Osteoblast (primary cell): ENCODE results near the gene OR2Z1. TPM values are rescaled to one million over a fixed set of nuclear protein-coding genes. Genes with fewer than 3 reads are reported as not detected.
A peak's percentile ranks its signal among the peaks of the same experiment; 100 is the strongest.

ENCODE experiments used
- DNase-seq: peaks from one replicate; pipeline ENCODE4 v3.0.0; 2011; ENCODE audit warnings: low spot score, mixed read lengths; ENCODE audit not compliant: insufficient read length; ENCODE audit errors: missing footprints
- H2AFZ ChIP-seq: 2 replicates; pipeline ENCODE4 v1.6.0; 2011; ENCODE audit warnings: mild to moderate bottlenecking, low read length
- H3K27ac ChIP-seq: 2 replicates; pipeline ENCODE4 v1.5.1; 2011; ENCODE audit warnings: mild to moderate bottlenecking, low read depth, low read length, moderate library complexity
- H3K27me3 ChIP-seq: 2 replicates; pipeline ENCODE4 v1.6.0; 2012; ENCODE audit warnings: mild to moderate bottlenecking, control low read depth, inconsistent platforms, low read length, moderate library complexity; ENCODE audit not compliant: insufficient read depth
- H3K36me3 ChIP-seq: 2 replicates; pipeline ENCODE4 v1.5.1; 2011; ENCODE audit warnings: mild to moderate bottlenecking, low read length, control low read depth, moderate library complexity; ENCODE audit not compliant: insufficient read depth
- H3K4me1 ChIP-seq: 2 replicates; pipeline ENCODE4 v1.5.1; 2011; ENCODE audit warnings: mild to moderate bottlenecking, low read length, control low read depth, moderate library complexity; ENCODE audit not compliant: insufficient read depth
- H3K4me2 ChIP-seq: 2 replicates; pipeline ENCODE4 v1.6.0; 2011; ENCODE audit warnings: mild to moderate bottlenecking, low read length; ENCODE audit not compliant: insufficient read depth
- H3K4me3 ChIP-seq: fragments of 200-600 bp; sonication (generic); 3 replicates; pipeline ENCODE4 v1.5.1; 2012; ENCODE audit warnings: mild to moderate bottlenecking, low read length, inconsistent platforms; ENCODE audit not compliant: insufficient read depth
- H3K79me2 ChIP-seq: 2 replicates; pipeline ENCODE4 v1.6.0; 2012; ENCODE audit warnings: mild to moderate bottlenecking, low read length, control low read depth, inconsistent platforms; ENCODE audit not compliant: insufficient read depth
- H3K9me3 ChIP-seq: 2 replicates; pipeline ENCODE4 v1.5.1; 2011; ENCODE audit warnings: low read depth, low read length, control low read depth
- H4K20me1 ChIP-seq: 2 replicates; pipeline ENCODE4 v1.6.0; 2012; ENCODE audit warnings: mild to moderate bottlenecking, low read length, control low read depth; ENCODE audit not compliant: insufficient read depth
- total RNA-seq: library from RNA; depleted of rRNA; stranded (reverse); fragments of >200 nt; gene quantifications from 2 replicates; pipeline ENCODE4 v1.2.3, GENCODE V29; 2012
- TF ChIP-seq, protein P1 (sequence below): IDR thresholded peaks from 2 replicates; pipeline ENCODE4 v1.5.1; 2011; ENCODE audit warnings: mild to moderate bottlenecking, low read depth, low read length, moderate library complexity; ENCODE audit errors: extremely low read depth

Gene OR2Z1
- total RNA-seq, 1 donor: not detected

GRCh38 chr19:8697671-8698432 lies 23.6 kb upstream of the OR2Z1 start:
- DNase-seq: peak; percentile 23
- no peak overlapping the region for H3K4me3 ChIP-seq
- H3K4me2 ChIP-seq: no peak overlapping the region
- H3K27ac ChIP-seq: no peak overlapping the region
- H2AFZ ChIP-seq: no peak overlapping the region
- no peaks in the 10 kb centered on the region for H4K20me1 ChIP-seq
- H3K27me3 ChIP-seq: no peaks in the 10 kb centered on the region
- no peaks in the 10 kb centered on the region for H3K36me3 ChIP-seq
- no peaks in the 10 kb centered on the region for H3K79me2 ChIP-seq
- no peaks in the 10 kb centered on the region for H3K9me3 ChIP-seq
- TF ChIP-seq, protein P1, sequence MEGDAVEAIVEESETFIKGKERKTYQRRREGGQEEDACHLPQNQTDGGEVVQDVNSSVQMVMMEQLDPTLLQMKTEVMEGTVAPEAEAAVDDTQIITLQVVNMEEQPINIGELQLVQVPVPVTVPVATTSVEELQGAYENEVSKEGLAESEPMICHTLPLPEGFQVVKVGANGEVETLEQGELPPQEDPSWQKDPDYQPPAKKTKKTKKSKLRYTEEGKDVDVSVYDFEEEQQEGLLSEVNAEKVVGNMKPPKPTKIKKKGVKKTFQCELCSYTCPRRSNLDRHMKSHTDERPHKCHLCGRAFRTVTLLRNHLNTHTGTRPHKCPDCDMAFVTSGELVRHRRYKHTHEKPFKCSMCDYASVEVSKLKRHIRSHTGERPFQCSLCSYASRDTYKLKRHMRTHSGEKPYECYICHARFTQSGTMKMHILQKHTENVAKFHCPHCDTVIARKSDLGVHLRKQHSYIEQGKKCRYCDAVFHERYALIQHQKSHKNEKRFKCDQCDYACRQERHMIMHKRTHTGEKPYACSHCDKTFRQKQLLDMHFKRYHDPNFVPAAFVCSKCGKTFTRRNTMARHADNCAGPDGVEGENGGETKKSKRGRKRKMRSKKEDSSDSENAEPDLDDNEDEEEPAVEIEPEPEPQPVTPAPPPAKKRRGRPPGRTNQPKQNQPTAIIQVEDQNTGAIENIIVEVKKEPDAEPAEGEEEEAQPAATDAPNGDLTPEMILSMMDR: no peak
- H3K4me1 ChIP-seq: no peaks in the 10 kb centered on the region

- Histone ChIP-seq H3K79me2 (no peaks in the 10 kb centered on the region), H3K36me3 (no peaks in the 10 kb centered on the region), H3K27ac (no peak within 1 kb of the TSS), H3K4me2 (no peak within 1 kb of the TSS), H3K4me1 (no peaks in the 10 kb centered on the region), H3K9me3 (no peaks in the 10 kb centered on the region), H2AFZ (no peak within 1 kb of the TSS), H3K4me3 (no peak within 1 kb of the TSS), H4K20me1 (no peaks in the 10 kb centered on the region), H3K27me3 (no peaks in the 10 kb centered on the region)
- TF ChIP-seq, protein P1: no peak
- DNase-seq: peak; percentile 53
Observed at GRCh38 chr19:8698433-8699063, 22.9 kb upstream of the OR2Z1 start, which contains the start of gene ACTL9. TSS of gene ACTL9 (minus strand) at chr19:8698795. CDS start at chr19:8698701, 94 bp downstream.

DNA sequence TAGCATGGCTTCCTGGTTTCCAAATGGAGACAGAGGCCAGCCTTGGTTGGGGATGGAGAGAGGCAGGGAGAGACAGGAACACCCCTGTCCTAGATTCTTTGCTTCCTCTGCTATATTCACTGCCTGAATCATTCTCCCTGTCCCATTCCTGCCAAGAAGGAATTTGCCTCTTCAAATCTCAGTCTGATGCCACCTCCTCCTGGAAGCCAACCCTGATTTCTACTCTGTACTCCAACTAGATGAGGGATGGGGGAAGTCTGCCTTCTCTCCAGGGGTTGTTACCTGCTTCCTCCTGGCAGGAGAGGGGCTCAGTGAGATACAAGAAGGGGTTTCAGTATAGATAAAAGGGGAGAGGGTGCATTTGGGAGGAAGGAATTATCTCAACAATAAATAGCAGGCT lies 21.5 kb upstream of the OR2Z1 start:
- Histone ChIP-seq H3K27ac (no peak overlapping the region), H3K4me2 (no peak overlapping the region), H3K36me3 (no peaks in the 10 kb centered on the region), H3K79me2 (no peaks in the 10 kb centered on the region), H2AFZ (no peak overlapping the region), H4K20me1 (no peaks in the 10 kb centered on the region), H3K27me3 (no peaks in the 10 kb centered on the region), H3K9me3 (no peaks in the 10 kb centered on the region), H3K4me3 (no peak overlapping the region), H3K4me1 (no peaks in the 10 kb centered on the region)
- DNase-seq: no peak
- TF ChIP-seq, protein P1: no peak

- no peaks in the 10 kb centered on the region for H4K20me1 ChIP-seq
- H3K79me2 ChIP-seq: no peaks in the 10 kb centered on the region
- TF ChIP-seq, protein P1: no peak
- no peak overlapping the region for H2AFZ ChIP-seq
- H3K4me3 ChIP-seq: no peak overlapping the region
- no peak overlapping the region for H3K27ac ChIP-seq
- H3K4me2 ChIP-seq: no peak overlapping the region
- H3K9me3 ChIP-seq: no peaks in the 10 kb centered on the region
- no peak for DNase-seq
- no peaks in the 10 kb centered on the region for H3K4me1 ChIP-seq
- no peaks in the 10 kb centered on the region for H3K36me3 ChIP-seq
- no peaks in the 10 kb centered on the region for H3K27me3 ChIP-seq
Observed at GRCh38 chr19:8700956-8701355, 20.5 kb upstream of the OR2Z1 start.
